ENCODE data around the gene TMEM139. TPM values are rescaled to one million over a fixed set of nuclear protein-coding genes. Genes with fewer than 3 reads are reported as not detected.

TMEM139 gene
- polyA plus RNA-seq, 1 of the 3 experiments (the other 2 are of a cell fraction): 0.05 TPM

DNA sequence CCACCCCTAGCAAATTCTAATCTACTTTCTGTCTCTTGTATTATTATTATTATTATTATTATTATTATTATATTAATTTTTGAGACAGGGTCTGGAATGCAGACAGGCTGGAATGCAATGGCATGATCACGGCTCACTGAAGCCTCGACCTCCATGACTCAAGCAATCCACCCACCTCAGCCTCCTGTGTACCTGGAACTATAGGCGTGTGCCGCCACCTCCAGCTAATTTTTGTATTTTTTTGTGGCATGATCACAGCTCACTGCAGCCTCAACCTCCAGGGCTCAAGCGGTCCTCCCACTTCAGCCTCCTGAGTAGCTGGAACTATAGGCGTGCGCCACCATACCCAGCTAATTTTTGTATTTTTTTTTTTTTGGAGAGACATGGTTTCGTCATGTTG, 2.6 kb upstream of the TMEM139 start:
- 91% methylated on average over 8 of the region's 8 CpGs for WGBS (ENCODE audit: low lambda C conversion rate)
- Histone ChIP-seq H4K20me1 (ENCODE audit: insufficient read depth) (no peaks in the 10 kb centered on the region), H3K9me3 (no peaks in the 10 kb centered on the region), H3F3A (replicated peaks; ENCODE audit: insufficient read depth) (no peaks in the 10 kb centered on the region), H3K27me3 (ENCODE audit: insufficient read depth) (no peaks in the 10 kb centered on the region), H3K9ac (no peak overlapping the region), H3K9me2 (no peaks in the 10 kb centered on the region), H3K36me3 (replicated peaks in 1 of 2; ENCODE audit: control insufficient read depth in 1 of 2, insufficient read depth in 2 of 2, low read length in 1 of 2) (no peaks in the 10 kb centered on the region), H3K4me1 (ENCODE audit: control insufficient read depth in 1 of 2, insufficient read depth in 2 of 2, low read depth in 1 of 2, low read length in 1 of 2) (peaks cover 5 to 9% of the 10 kb centered on the region in 2 experiments; a peak in 2 of 4 replicates), H2AFZ (ENCODE audit: low read depth) (no peak overlapping the region), H3K4me2 (no peak overlapping the region), H3K27ac (ENCODE audit: low read depth in 2 of 2, low read length in 1 of 2) (no peak overlapping the region), H3K79me2 (ENCODE audit: insufficient read depth) (no peaks in the 10 kb centered on the region), H3K4me3 (ENCODE audit: low read depth in 2 of 2, low read length in 1 of 2) (no peak overlapping the region)
- ChIA-PET CTCF (interaction anchor here (1.2 kb wide), 1 partner anchor 23 kb away, joined by 4 read pairs; no protein-coding TSS in a partner anchor), POLR2A (no interaction called here)
- no peak for DNase-seq
- TF ChIP-seq REST (IDR thresholded peaks at IDR 0.05; ENCODE audit: low read depth, low read length): no peak
- no peak for TF ChIP-seq FOSL2 (IDR thresholded peaks at IDR 0.05; ENCODE audit: borderline replicate concordance, low read depth)
- no peak for TF ChIP-seq USF2 (IDR thresholded peaks at IDR 0.05; ENCODE audit: borderline replicate concordance, low read depth, low read length)

DNA sequence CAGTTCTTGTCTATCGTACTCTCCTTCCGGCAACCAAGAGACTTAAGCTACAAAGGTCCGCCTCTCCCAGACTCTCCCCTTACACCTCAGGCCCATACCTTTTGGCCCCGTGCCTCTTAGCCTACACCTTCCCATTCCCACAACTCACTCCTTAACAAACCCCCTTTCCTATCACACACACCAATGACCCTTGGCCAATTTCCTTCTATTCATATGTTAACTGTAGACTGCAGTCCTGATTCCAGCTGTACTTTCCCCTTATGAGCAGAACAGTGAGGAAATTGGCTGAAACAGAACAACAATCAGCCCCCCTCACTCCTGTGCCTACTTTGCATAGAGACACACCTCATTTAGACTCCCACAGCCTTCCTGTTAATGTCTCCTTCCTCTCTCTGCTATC, 1.4 kb upstream of the TMEM139 start:
- 85% methylated on average over 4 of the region's 4 CpGs for WGBS (ENCODE audit: low lambda C conversion rate)
- no peaks in the 10 kb centered on the region for H3K36me3 ChIP-seq (replicated peaks in 1 of 2; ENCODE audit: control insufficient read depth in 1 of 2, insufficient read depth in 2 of 2, low read length in 1 of 2)
- ChIA-PET CTCF (interaction anchor here (0.7 to 1.3 kb wide), 3 partner anchors 16 to 68 kb away, joined by 3 to 4 read pairs (median 3); partner anchors contain the start of gene GSTK1), POLR2A (no interaction called here)
- no peaks in the 10 kb centered on the region for H4K20me1 ChIP-seq (ENCODE audit: insufficient read depth)
- no peaks in the 10 kb centered on the region for H3F3A ChIP-seq (replicated peaks; ENCODE audit: insufficient read depth)
- H2AFZ ChIP-seq (ENCODE audit: low read depth): no peak overlapping the region
- no peaks in the 10 kb centered on the region for H3K27me3 ChIP-seq (ENCODE audit: insufficient read depth)
- no peak overlapping the region for H3K4me3 ChIP-seq (ENCODE audit: low read depth in 2 of 2, low read length in 1 of 2)
- H3K27ac ChIP-seq (ENCODE audit: low read depth in 2 of 2, low read length in 1 of 2): no peak overlapping the region
- H3K4me1 ChIP-seq (ENCODE audit: control insufficient read depth in 1 of 2, insufficient read depth in 2 of 2, low read depth in 1 of 2, low read length in 1 of 2): peaks cover 9 to 11% of the 10 kb centered on the region in 2 experiments; a peak in 2 of 4 replicates
- DNase-seq: no peak
- H3K79me2 ChIP-seq (ENCODE audit: insufficient read depth): no peaks in the 10 kb centered on the region; the same call in 1 of the 2 replicates
- TF ChIP-seq EP300 (IDR thresholded peaks at IDR 0.05; ENCODE audit: borderline replicate concordance in 1 of 2, low read depth in 1 of 2, low read length in 1 of 2): no peak
- no peak for TF ChIP-seq NRF1 (IDR thresholded peaks at IDR 0.05; ENCODE audit: low read depth, low read length)
- no peak for TF ChIP-seq CTCF (IDR thresholded peaks at IDR 0.05)
- TF ChIP-seq MXI1 (IDR thresholded peaks at IDR 0.05; ENCODE audit: low read depth, low read length): no peak
- TF ChIP-seq EZH2phosphoT487 (IDR thresholded peaks at IDR 0.05; ENCODE audit: borderline replicate concordance, low read depth): no peak
- TF ChIP-seq SIN3A (IDR thresholded peaks at IDR 0.05; ENCODE audit: borderline replicate concordance, low read depth, low read length): no peak
- no peaks in the 10 kb centered on the region for H3K9me3 ChIP-seq
- no peaks in the 10 kb centered on the region for H3K9me2 ChIP-seq
- no peak overlapping the region for H3K9ac ChIP-seq
- no peak overlapping the region for H3K4me2 ChIP-seq
